NCI-H748 treated with DMSO at 0.1 percent for 48 hours (cell line): Measurements from ENCODE around the gene INPP5J.
"Not testable (repeated sequence)": the region's sequence is repeated elsewhere in the genome, so short reads cannot be mapped to it uniquely, and the experiment has no call there.

Experiments
- DNase-seq: peaks from one replicate; lab custom pipeline; 2025; lab: John Stamatoyannopoulos, UW

Gene INPP5J

DNA sequence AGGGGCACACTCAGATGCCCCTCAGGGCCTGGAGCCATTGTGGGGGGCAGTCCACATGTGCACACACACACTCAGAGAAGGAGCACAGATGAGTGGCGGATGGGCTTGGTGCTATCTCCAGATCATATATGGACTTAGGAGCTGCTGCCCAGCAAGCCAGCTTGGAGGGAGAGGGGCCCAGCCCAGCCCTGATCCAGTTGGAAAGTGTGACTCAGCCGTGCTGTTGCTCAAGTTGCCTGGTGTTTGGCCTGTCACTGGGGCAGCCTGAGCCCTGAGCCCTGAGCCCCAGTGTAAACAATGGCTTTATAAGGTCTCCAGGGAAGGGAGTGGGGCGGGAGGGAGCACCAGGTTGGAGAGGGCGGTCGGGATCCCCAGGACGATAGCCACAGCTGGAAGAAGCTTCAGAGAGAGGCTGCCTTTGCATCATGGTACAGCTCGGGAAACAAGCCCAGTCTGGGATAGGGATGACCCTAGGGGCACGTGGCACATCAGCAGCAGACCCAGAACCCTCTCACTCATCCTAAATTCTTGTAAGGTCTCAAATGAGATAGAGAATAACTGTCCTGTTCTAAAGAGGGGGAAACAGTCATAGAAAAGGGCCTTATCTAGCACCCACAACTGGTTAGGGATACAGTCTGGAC, 20.2 kb upstream of the INPP5J start:
- no peak for DNase-seq

DNA sequence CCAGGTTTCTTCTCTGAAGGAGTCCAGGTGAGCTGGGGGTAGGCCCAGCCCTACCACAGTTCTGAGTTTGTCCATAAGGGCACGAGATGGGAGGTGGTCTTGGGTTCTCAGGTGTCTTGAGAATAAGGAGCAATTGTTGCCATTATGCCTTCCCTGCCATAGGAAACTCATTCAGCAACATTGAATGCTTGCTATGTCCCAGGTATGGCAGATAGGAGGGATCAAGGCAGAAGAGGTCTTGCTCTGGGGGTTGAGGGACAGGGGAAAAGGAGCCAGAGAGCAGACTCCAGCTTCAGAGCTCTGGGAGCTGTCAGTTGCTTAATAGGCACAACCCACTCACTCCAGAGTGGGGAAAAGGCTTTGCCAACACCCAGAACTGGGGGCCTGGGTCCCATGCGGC, 19.7 kb upstream of the INPP5J start:
- DNase-seq: no peak

DNA sequence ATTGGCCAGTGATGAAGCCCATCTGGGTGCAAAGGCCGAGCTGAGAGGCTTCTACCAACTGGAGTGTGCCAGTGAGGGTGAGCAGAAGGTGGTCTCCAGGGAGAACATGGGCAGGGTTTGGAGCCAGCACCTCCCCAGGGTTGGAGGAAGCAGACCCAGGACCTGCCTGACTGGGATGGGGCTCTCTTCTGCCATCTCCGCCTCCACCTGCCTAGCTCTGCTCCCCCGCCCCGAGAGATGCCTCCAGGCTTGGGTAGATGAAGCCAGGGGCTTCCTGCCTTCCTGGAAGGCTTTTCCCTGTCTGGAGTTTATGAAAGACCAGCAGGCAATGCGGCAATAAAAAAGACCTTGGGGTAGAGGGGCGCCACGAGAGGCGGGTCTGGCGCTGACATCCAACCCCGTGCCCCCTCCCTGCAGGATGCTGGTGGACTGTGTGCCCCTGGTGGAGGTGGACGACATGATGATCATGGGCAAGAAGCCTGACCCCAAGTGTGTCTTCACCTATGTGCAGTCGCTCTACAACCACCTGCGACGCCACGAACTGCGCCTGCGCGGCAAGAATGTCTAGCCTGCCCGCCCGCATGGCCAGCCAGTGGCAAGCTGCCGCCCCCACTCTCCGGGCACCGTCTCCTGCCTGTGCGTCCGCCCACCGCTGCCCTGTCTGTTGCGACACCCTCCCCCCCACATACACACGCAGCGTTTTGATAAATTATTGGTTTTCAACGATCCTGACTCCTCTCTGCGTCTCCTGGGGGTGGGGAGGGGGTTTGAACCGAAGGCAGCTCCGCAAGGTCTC, 18.7 kb upstream of the INPP5J start:
- DNase-seq: no peak

DNA sequence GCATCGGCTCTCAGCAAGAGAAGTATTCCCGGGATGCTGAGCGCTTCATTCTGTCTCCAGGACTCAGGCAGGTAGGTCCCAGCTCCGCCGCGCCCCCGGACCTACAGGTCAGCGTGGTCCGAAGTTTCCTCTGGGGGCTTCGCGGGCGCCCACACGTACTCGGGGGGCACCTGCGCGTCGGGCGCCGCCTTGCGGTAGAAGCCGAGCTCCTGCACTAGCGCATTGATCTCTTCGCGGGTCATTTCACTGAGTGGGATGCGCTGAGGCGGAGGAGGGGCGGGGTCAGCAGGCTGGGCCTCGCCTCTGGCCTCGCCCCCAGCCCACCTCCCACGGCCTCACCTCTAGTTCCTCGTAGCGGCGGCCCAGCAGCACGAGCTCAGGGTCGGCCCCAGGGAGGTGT, 17.9 kb upstream of the INPP5J start:
- DNase-seq: no peak

DNA sequence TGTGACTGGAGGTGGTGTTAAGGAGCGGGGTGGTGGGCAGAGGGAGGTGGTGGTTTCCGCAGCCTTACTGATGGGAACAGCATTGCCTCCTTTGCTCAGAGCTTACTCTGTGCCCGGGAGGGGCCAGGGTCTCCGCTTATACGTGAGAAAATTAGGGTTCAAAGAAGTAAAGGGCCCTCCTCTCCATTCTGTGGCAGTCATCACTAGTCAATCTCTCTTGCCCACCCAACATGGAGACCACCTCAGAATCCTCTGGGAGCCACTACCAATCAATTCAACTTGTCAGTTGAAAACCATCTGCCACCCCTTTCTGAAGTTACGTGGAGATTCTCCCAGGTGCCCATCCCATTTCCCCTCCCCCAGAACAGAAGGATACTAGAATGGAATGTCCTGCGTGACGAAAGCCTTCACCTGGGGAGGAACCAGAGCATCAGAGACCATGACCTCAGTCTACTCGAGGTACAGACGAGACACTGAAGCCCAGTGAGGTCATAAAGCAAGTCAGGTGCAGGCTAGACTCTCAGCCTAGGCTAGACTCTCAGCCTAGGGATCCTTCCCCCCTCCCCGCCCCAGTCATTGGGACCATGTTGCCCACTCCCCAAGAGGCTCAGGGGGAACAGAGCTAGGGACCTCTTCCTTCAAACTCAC, 17.4 kb upstream of the INPP5J start:
- DNase-seq: no peak

DNA sequence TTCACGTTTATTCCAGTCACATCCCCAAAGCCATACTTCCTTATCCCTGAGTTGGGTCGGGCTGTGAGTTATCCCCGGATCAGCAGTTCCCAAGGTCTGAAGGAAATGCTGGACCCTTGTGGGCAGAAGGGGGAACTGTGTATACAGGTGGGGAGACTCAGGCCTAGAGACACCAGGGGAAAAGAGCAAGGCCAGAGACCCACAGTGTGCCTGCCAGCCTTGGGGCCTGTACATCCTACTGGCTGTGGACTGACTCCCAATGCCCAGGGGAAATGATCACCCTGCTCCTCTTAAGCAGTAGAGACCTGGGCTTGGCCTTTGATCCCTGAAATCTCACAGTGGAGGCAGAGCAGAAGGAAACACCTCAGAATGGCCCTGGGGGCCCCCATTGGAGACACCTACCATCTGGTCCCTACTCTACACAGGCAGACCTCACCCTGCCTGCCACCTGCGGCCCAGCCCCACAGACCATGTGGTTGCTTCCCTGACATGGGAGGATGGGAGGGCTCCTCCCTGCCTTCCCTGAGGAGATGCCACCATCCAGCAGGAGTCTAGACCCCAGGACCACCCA, 16.7 kb upstream of the INPP5J start:
- no peak for DNase-seq

DNA sequence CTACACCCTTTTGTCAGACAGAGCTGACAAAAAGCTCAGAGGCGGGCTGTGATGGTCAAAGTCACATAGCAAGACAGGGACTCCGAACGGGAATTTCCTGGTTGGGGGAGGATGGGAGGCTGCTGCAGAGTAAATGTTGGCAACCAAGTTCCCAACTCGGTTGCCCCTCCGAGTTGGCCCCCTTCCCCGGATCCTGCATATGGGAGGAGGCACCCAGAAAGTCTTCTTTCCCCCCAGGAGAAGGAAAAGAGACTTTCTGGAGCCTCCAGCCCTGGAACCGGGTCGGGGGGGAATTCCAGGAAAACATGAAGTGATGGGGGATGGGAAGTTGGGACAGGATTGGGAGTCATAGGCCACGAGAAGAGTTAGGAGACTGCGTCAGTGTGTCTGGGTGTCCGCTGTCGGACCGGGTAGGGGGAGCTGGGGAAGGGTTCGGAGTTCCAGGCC, 16.0 kb upstream of the INPP5J start:
- DNase-seq: no peak

DNA sequence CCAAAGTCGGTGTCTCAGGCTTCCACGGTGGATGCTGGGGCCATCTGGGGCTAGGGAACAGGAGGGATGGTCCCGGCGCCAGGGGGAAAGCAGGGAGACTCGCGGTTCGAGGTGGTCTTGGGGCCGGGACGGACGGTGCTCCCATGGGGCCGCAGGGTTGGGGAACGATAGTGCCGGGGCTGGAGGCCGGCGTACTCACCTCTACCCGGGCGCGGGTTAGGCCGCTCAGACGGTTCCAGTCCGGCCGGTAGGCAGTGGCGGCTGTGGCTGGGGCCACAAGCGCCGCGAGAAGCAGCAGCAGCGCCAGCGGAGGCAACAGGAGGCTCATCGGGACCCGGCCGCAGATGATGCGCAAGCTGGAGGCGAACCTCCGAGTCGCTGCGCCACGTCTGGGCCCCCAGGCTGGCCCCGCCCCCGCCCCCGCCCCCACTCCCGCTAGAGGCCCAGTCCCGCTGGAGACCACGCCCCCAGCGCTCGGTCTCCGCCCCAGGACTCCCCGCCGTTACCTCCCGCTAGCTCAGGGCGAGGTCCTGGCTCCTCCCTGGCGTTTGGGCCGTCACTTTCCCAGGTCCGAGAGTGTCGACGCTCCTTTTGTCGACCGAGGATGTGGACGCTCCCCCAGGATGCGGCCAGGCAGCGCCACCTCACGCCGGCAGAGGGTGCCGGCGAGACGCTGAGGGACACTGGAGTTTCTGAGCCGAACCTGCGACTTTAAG, 15.4 kb upstream of the INPP5J start, which contains the start of gene SELENOM:
TSS of gene SELENOM (minus strand) at position 391 of the 716 bp plus-strand sequence. CDS start at position 328, 63 bp downstream.
- peak; percentile 40 for DNase-seq

DNA sequence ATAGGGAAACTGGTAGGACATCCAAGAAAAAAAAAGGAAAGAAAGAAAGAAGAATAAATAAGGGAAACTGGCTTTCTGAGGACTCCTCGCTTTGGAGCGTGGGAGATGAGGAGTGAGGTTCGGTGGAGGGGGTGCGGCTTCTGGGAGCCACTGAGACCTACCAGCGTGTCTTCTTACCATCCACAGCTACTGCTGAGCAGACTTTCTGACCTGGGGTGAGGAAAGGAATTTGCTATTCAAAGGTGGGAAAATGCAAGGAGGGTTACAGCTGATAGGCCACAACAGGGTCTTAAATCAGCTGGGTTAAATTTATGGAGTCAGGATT, 14.9 kb upstream of the INPP5J start:
- no peak for DNase-seq

DNA sequence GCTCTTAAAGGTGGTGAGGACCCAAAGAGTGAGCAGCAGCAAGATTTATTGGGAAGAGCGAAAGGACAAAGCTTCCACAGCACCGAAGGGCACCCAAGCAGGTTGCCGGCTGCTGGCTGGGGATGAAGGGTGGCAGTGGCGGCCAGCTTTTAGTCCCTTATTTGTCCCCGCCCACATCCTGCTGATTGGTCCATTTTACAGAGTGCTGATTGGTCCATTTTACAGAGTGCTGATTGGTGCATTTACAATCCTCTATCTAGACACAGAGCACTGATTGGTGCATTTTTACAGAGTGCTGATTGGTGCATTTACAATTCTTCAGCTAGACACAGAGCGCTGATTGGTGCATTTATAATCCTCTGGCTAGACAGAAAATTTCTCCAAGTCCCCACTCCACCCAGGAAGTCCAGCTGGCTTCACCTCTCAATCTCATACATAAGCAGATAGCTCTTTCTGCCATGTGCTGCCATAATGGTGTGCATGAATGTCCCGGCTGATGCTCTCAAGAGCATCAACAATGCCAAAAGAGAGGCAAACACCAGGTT, 10.1 kb upstream of the INPP5J start:
- DNase-seq: not testable (repeated sequence)

DNA sequence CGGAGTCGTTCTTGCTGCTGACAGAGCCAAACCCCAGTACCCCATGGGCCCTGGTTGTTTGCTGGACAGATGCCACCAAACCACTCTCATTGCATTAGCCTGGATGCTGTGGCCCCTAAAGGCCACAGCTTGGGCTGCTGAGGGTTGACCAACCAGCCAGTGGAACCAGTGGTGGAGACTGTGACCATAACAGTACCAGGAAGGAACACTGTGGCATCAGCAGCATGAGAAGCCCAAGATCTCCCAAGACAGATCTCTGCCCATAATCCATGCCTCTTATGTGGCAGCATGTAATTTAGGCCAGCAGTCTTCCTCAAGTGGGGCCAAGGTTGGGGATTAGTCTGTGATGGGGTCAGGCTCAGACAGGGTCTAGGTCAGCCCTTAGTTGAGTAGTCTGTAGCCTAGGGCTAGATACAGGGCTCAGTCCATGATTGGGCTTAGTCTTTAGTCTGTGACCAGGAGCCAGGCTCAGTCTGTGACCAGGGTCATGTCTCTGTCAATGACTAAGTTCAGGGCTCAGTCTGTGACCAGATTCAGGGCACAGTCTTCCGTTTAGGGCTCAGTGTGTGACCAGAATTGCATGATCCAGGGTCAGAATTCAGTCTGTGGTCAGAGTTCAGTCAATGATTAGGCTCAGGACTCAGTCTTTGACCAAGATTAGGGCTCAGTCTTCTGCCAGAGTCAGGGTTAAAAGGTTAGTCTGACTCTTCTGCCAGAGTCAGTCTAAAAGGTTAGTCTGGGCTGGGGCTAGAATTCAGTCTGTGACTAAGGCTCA, 4.5 kb upstream of the INPP5J start:
- DNase-seq: no peak

DNA sequence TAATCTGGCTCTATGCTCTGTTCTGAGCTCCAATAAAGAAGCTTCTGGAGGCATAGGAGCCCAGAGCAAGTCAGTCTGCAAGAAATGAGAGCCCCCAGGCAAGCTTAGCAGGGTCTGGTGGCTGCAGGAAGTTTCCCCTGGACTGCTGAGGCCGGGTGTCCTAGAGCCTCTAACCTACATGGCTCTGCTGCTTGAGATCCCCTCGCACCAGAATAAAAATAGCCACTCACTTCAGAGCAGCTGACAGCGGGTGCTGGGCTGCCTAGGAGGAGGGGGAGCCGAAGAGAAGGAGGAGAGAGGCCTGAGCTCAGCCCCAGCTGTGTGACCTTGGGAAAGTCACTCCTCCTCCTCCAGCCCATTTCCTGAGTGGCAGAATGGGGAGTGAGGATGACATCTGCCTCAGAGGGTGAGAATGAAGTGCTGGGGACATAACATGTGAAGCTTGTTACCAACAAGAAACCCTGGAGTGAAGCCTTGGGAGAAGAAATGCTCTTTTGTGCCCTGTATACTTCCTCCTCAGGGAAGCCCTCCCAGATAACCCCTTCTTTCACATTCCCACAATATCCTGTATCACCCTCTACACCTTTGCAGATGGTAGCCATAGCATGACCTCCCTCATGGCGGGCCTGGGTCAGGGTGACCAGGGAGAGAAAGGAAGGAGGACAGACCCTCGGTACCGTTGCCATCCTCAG, 3.6 kb upstream of the INPP5J start:
- DNase-seq: no peak

DNA sequence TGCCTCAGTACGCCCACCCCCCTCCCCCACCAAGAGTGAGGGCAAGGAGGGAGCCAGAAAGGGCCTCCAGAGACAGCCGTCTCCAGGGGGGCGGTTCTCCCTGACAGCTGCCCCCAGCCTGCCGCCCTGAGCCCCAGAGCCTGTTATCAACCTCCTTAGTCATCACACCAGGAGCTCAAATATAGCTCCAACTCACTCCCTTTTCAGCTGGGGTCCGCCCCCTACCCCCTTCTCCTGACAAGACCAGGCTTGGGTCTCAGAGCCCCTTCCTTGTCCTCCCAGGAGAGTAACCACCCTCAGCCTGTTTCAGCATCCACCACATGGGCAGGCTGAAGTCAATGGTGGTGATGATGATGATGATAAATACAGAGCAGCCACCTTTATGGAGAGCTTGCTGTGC, 2.5 kb upstream of the INPP5J start:
- DNase-seq: no peak

DNA sequence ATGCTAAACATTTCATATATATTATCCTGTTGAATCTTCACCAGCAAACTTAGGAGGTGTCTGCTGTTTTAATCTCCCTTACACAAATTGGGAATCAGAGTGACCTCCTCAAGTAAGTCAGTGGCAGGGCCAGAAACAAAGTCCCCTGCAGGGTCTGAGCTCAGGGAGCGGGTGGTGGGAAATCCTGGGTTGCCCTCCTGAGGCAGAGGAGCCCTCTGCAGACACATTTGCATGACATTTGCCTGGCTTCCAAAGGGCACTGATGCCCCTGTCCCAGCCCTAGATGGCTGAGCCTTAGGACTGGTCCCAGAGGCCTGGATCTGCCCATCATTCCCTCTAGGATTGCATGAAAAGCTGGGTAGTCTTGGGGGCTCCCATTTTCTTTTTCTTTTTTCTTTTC, 2.1 kb upstream of the INPP5J start:
- no peak for DNase-seq

DNA sequence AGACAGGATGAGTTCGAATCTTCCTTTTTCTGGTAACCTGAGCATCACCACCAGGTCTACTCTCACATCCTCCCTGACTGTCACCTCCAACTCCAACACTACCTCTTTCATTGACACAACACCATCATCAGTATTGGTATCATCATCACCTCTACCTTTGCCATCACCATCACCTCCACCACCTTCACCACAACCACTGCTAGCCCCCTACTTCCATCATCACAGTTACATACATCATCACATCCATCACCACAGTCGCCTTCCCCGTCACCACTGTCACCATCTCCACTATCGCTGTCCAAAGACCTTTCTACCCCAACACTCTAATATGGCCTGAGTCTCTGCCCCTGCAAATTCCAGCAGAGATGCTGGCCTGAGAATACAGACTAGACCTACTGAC, 1.4 kb upstream of the INPP5J start:
- DNase-seq: no peak

DNA sequence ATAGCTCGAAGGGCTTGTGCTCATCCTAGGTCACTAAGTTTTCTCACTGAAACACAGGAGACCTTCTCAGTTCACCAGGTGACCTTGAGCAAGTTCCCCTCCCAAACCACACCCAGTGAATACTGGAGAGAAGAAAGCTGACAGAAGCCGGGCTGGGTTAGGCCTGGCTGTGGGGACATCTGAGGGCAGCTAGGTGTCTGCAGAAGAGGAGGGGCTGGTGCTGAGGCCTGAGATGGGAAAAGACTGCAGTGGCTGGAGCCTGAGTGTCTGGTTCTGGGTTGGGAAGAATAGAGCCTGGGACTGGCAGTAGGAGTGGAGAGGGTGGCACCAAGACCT, 602 bp upstream of the INPP5J start:
- DNase-seq: no peak

DNA sequence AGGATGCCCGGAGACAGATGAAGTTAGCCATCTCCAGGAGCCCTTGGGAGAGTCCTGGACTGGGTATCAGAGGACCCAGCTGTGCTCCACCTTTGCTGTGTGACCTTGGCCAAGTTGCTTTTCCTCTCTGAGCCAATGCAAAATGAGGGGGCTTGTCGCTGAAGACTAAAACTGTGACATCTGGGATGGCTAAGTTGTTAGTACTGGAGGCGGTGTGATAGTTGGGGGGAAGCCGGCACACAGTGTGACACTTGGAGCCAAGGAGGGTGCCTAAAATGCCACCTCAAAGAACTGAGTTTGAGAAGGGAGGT, 481 bp downstream of the INPP5J start:
- no peak for DNase-seq

DNA sequence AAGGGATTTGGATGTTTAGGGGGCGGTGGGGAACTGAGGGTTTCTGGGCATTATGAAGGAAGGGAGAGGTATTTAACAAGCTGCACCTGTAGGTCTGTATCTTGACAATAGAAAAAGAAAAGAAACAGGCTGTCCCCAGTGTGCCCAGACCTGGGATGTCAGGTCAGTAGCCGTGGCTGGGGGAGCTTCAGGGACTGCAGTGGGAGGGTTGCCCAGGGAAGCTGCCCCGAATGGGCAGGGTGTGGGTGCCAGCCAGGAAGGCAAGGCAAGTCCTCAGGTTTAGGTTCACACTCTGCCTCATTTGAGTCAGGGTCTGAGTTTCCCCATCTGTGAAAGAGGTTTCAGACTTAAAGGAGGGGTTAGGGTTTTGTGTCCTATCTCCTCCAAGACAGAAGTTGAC, 1.5 kb downstream of the INPP5J start:
- no peak for DNase-seq

DNA sequence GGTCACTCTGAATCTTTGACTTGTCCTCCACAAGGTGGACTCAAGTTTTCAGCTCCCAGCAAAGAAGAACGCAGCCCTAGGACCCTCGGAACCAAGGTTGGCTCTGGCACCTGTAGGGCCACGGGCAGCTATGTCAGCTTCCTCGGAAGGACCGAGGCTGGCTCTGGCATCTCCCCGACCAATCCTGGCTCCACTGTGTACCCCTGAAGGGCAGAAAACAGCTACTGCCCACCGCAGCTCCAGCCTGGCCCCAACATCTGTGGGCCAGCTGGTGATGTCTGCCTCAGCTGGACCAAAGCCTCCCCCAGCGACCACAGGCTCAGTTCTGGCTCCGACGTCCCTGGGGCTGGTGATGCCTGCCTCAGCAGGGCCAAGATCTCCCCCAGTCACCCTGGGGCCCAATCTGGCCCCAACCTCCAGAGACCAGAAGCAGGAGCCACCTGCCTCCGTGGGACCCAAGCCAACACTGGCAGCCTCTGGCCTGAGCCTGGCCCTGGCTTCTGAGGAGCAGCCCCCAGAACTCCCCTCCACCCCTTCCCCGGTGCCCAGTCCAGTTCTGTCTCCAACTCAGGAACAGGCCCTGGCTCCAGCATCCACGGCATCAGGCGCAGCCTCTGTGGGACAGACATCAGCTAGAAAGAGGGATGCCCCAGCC, 2.2 kb downstream of the INPP5J start:
- DNase-seq: no peak

DNA sequence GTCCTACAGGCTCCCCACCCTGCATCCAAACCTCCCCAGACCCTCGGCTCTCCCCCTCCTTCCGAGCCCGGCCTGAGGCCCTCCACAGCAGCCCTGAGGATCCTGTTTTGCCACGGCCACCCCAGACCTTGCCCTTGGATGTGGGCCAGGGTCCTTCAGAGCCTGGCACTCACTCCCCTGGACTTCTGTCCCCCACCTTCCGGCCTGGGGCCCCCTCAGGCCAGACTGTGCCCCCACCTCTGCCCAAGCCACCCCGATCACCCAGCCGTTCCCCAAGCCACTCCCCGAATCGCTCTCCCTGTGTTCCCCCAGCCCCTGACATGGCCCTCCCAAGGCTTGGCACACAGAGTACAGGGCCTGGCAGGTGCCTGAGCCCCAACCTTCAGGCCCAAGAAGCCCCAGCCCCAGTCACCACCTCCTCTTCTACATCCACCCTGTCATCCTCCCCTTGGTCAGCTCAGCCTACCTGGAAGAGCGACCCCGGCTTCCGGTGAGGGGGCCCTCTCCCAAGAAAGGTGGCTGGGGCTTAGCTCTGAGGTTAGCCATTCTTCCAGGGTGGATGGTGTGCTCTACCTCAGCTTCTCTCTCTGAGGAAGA, 2.9 kb downstream of the INPP5J start:
- no peak for DNase-seq
